ENCODE results near the gene PSMD6. TPM values are rescaled to one million over a fixed set of nuclear protein-coding genes. Genes with fewer than 3 reads are reported as not detected.

PSMD6 gene
- polyA plus RNA-seq, 1 experiment, result 47.8 TPM

- DNase-seq (ENCODE audit: low read depth), result no peak
- POLR2A ChIA-PET, result no interaction called here
- H3K27me3 ChIP-seq (ENCODE audit: control insufficient read depth, insufficient read depth, low read length), result no peaks in the 10 kb centered on the region
- peaks cover 16% of the 10 kb centered on the region for H3K36me3 ChIP-seq (ENCODE audit: control insufficient read depth, insufficient read depth, low read length)
- CTCF ChIA-PET, result interaction anchor here (0.6 to 2.1 kb wide), 3 partner anchors 9 to 171 kb away, joined by 3 to 6 read pairs (median 5); partner anchors contain the start of gene PSMD6
- TF ChIP-seq CTCF (IDR thresholded peaks at IDR 0.05; ENCODE audit: insufficient read depth, low read depth, low read length), result no peak
- H3K4me3 ChIP-seq (ENCODE audit: low read depth, low read length), result no peak overlapping the region
These were observed 19.7 kb downstream of the PSMD6 start for GRCh38 chr3:64003589-64003988.

- POLR2A ChIA-PET, result no interaction called here
- CTCF ChIA-PET, result interaction anchor here (0.6 to 2.1 kb wide), 2 partner anchors 9 to 21 kb away, joined by 3 to 6 read pairs; partner anchors contain the start of gene PSMD6
- Histone ChIP-seq H3K27me3 (ENCODE audit: control insufficient read depth, insufficient read depth, low read length) (no peaks in the 10 kb centered on the region), H3K4me3 (ENCODE audit: low read depth, low read length) (no peak overlapping the region), H3K36me3 (ENCODE audit: control insufficient read depth, insufficient read depth, low read length) (peaks cover 16% of the 10 kb centered on the region)
- no peak for DNase-seq (ENCODE audit: low read depth)
- no peak for TF ChIP-seq CTCF (IDR thresholded peaks at IDR 0.05; ENCODE audit: insufficient read depth, low read depth, low read length)
These were observed 21.1 kb downstream of the PSMD6 start for GRCh38 chr3:64002233-64002632.

GRCh38 chr3:64000453-64001055, 22.7 kb downstream of the PSMD6 start:
- no peak for DNase-seq (ENCODE audit: low read depth)
- Histone ChIP-seq H3K27me3 (ENCODE audit: control insufficient read depth, insufficient read depth, low read length) (no peaks in the 10 kb centered on the region), H3K4me3 (ENCODE audit: low read depth, low read length) (no peak overlapping the region), H3K36me3 (ENCODE audit: control insufficient read depth, insufficient read depth, low read length) (peaks cover 12% of the 10 kb centered on the region)
- TF ChIP-seq CTCF (IDR thresholded peaks at IDR 0.05; ENCODE audit: insufficient read depth, low read depth, low read length), result no peak
- ChIA-PET CTCF (interaction anchor here (1.1 kb wide), 1 partner anchor 39 kb away, joined by 3 read pairs; no protein-coding TSS in a partner anchor), POLR2A (no interaction called here)

- ChIA-PET POLR2A (no interaction called here), CTCF (interaction anchor here (0.5 to 1.6 kb wide), 4 partner anchors 8 to 649 kb away, joined by 3 to 8 read pairs (median 4); no protein-coding TSS in a partner anchor)
- Histone ChIP-seq H3K27me3 (ENCODE audit: control insufficient read depth, insufficient read depth, low read length) (no peaks in the 10 kb centered on the region), H3K4me3 (ENCODE audit: low read depth, low read length) (no peak overlapping the region), H3K36me3 (ENCODE audit: control insufficient read depth, insufficient read depth, low read length) (peaks cover 14% of the 10 kb centered on the region)
- no peak for TF ChIP-seq CTCF (IDR thresholded peaks at IDR 0.05; ENCODE audit: insufficient read depth, low read depth, low read length)
- no peak for DNase-seq (ENCODE audit: low read depth)
These were observed 24.2 kb downstream of the PSMD6 start for GRCh38 chr3:63998852-63999754.

- ChIA-PET CTCF (interaction anchor here (0.6 to 6.4 kb wide), 15 partner anchors 9 to 489 kb away, joined by 3 to 60 read pairs (median 6); no protein-coding TSS in a partner anchor), POLR2A (no interaction called here)
- TF ChIP-seq CTCF (IDR thresholded peaks at IDR 0.05; ENCODE audit: insufficient read depth, low read depth, low read length), result no peak
- no peak for DNase-seq (ENCODE audit: low read depth)
- H3K27me3 ChIP-seq (ENCODE audit: control insufficient read depth, insufficient read depth, low read length), result no peaks in the 10 kb centered on the region
- H3K36me3 ChIP-seq (ENCODE audit: control insufficient read depth, insufficient read depth, low read length), result peaks cover 19% of the 10 kb centered on the region
- no peak overlapping the region for H3K4me3 ChIP-seq (ENCODE audit: low read depth, low read length)
These were observed 28.2 kb downstream of the PSMD6 start for GRCh38 chr3:63995086-63995485.
